Measurements from ENCODE around the gene WNT8B. TPM values are rescaled to one million over a fixed set of nuclear protein-coding genes. Genes with fewer than 3 reads are reported as not detected.

Gene WNT8B
- total RNA-seq, 1 experiment from 2014 or later = 0.44 TPM

DNA sequence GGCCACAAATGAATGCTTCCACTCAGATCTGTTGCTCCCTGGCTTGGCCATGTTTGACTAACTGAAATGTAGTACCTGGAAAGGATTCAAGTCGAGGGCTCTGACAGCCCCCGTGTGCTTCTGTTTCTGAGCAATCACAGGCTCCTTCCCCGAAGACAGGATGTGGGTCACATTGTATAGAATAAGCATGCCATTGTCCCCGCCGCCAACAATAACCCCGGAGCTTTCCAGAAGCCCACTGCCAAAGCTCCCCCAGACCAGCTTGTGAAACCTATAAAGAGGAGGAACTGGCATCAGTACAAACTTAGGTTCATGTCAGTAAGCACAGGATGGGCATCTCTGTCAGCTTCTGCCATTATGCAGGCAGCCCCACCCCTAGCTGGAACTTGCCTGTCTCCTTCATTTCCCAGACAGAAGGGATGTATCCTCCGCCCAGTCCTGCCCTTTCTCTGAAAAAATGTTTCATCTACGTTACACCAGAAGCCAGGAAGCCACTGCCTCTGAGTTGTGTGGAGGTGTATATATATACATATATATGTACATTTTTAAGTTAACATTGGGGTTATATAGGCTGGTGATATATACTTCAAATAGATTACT lies 46.5 kb downstream of the WNT8B start:
- in situ Hi-C loops (cut with HindIII; ENCODE audit: low sequenced_read_pairs) = loop anchor here (25.0 kb wide), 1 partner anchor 172 kb away; the partner anchor contains the start of genes PKD2L1 and SCD
- no peak for DNase-seq (ENCODE audit: low spot score)

DNA sequence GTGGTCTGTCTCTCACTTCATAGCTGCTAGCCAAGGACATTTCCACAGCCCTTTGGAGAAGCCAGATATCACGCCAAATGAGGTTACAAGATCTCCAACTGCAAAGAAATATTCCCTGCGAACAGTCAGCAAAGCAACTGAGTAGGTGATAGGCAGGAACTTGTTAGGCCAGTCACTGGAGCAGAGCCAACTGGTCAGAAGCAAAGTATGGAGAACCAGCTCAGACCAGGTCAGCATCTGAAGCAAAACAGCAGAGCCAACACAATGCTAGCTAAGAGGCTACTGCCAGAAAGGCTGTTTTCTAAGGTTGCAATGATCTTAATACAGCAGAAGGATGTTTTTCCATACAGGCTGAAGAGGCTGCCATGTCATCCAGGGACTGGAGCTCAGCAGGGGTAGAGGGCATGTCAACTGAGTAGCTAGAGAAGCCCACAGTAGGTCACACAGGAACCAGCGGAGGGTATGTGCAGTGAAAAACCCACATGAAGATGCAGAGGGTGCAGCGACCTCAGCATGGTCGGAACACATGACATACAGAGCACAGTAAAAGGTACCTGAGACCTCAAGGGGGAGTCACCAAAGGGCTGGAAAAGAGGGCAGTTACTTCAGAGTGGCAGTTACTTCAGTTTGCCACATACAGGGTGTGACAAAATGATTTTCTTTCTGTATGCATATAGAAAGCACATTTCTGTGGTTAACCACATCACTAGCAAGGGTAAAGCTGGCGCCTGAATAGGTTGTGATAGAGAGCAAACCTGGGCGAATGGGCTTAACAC lies 47.9 kb downstream of the WNT8B start:
- in situ Hi-C loops (cut with HindIII; ENCODE audit: low sequenced_read_pairs) = loop anchor here (25.0 kb wide), 1 partner anchor 173 kb away; the partner anchor contains the start of genes PKD2L1 and SCD
- no peak for DNase-seq (ENCODE audit: low spot score)

- no peak for DNase-seq (ENCODE audit: low spot score)
- in situ Hi-C loops (cut with HindIII; ENCODE audit: low sequenced_read_pairs) = loop anchor here (25.0 kb wide), 1 partner anchor 178 kb away; the partner anchor contains the start of genes PKD2L1 and SCD
Observed at GRCh38 chr10:100515612-100516011, 52.8 kb downstream of the WNT8B start.

GRCh38 chr10:100516847-100517246 lies 54.0 kb downstream of the WNT8B start:
- DNase-seq (ENCODE audit: low spot score) = peak; percentile 37
- in situ Hi-C loops (cut with HindIII; ENCODE audit: low sequenced_read_pairs) = loop anchor here (25.0 kb wide), 1 partner anchor 180 kb away; the partner anchor contains the start of genes PKD2L1 and SCD

DNA sequence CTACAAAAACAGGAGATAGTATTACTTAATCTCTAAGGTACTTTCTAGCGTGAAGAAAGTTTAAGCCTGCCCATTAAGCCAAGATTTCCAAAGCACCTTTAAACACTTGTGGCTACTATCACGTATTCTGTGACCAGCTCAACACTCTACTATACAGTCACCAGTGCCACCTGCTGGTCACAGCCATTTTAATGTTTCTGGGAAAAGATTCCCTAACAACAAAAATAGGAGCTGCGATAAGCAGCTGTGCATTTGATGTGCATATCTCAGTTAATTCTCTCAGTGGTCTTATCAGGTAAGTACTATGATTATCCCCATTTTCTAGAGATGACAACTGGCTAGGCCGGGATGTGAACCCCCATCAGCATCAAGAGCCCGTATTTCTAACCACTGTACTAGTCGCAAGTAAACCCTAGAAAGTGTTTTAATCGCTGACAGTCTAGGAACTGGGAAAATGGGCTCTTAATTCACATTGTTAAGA lies 56.0 kb downstream of the WNT8B start:
- in situ Hi-C loops (cut with HindIII; ENCODE audit: low sequenced_read_pairs) = loop anchor here (25.0 kb wide), 1 partner anchor 182 kb away; the partner anchor contains the start of genes PKD2L1 and SCD
- peak; percentile 84 for DNase-seq (ENCODE audit: low spot score)

DNA sequence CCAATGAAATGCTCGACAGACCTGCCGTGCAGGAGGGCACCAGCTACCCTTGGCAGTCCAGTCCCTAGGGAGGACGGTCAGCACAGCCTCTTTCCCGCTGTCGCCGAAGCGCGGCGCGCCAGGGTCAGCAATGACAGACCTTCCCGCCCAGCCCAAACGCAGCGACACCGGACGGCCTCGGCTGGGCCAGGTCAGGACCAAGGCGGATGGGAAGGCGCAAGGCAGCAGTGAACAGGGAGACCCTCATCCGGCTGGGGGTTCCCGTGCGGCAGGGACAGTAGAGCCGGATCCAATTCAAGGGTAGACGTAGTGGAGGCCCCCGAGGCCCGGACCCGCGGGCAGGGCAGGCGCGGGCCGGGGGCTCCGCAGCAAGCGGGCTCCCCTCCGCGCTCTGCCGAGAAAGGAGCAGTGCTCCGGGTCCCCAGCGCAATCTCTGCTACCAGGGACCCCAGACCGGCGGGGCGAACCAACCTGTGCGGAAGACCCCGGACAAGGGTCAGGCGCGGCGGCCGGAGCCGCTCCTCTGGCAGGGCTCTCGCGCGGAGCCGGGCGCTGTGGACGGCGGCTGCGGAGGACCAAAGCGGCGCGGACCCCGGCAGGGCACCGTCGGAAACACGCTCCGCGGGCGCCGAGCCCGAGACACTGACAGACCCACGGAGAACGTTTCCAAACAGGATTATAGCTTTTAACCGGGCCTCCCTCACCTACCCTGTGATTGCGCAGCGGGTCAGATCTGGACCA lies 56.7 kb downstream of the WNT8B start, which contains the start of gene SEC31B:
SEC31B (minus strand) TSS at position 551 of the 741 bp plus-strand sequence. CDS start 2,909 bp downstream, outside the sequence.
- in situ Hi-C loops (cut with HindIII; ENCODE audit: low sequenced_read_pairs) = loop anchor here (25.0 kb wide), 1 partner anchor 182 kb away; the partner anchor contains the start of genes PKD2L1 and SCD

DNA sequence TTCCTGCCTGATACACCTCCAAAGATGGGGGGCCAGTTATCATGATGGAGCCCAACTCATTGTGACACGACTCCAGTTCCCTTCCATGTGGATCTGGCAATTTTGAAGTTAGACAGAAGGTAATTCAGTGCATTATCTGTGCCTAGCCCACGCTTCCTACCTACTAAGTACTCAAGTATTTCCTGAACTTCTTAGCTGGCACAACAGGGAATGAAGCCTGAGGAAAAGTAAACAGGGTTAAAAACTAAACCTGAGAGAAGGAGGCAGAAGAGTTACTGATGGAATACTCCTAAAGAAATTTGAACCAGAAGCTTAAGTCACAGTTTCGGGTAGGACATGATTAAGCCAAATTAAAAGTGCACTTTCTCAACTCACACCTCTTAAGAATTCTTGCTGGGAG lies 58.0 kb downstream of the WNT8B start:
- in situ Hi-C loops (cut with HindIII; ENCODE audit: low sequenced_read_pairs) = loop anchor here (25.0 kb wide), 1 partner anchor 184 kb away; the partner anchor contains the start of genes PKD2L1 and SCD
- no peak for DNase-seq (ENCODE audit: low spot score)

More for the DNA sequence above, 56.7 kb downstream of the WNT8B start, which contains the start of gene SEC31B:
- peak; percentile 69 for DNase-seq (ENCODE audit: low spot score)

DNA sequence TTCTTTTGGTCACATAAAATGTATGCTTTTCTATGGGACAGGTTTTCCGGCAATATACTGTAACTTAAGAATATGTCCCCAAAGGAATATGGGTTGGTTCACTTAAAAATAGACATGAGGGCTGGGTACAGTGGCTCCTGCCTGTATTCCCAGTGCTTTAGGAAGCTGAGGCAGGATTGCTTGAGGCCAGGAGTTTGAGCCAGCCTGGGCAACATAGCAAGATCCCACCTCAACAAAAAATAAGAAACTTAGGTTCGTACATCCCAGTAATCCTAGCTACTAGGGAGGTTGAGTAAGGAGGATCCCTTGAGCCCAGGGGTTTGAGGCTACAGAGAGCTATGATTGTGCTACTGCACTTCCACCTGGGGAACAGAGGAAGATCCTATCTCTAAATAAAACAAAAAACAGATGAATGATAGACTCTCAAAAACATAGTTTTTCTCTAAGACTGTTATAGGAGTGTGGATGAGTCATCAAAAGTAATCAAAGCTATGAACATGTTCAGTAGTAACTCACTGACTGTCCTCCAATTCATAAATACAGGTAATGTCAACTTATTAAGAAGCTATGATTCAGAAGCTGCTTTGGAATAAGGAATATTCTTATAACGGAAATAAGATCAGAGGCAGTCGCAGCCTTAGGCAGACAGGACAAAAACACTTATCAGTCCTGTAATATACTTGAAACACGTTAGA lies 59.4 kb downstream of the WNT8B start:
- DNase-seq (ENCODE audit: low spot score) = no peak
- in situ Hi-C loops (cut with HindIII; ENCODE audit: low sequenced_read_pairs) = loop anchor here (25.0 kb wide), 1 partner anchor 185 kb away; the partner anchor contains the start of genes PKD2L1 and SCD

GRCh38 chr10:100522945-100523344 lies 60.1 kb downstream of the WNT8B start:
- in situ Hi-C loops (cut with HindIII; ENCODE audit: low sequenced_read_pairs) = loop anchor here (25.0 kb wide), 1 partner anchor 186 kb away; the partner anchor contains the start of genes PKD2L1 and SCD
- no peak for DNase-seq (ENCODE audit: low spot score)

DNA sequence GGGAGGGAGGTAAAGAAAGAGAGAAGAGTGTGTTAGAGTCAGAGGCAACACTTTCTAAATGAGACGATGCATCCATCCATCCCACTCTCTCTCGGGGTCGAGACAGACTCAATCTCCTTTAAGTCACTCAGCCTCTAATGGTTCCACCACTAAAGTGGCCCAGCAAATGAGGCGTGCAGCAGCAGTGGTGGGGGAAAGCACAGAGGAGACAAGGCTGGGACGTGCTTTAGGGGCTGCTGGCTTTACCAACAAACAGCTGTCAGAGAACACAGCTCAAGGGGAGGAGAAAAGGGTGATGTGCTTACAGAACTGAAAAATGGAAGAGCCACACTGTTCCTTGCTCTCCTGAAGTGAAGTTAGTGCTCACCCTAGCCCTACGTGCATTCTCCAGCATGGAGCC lies 61.4 kb downstream of the WNT8B start:
- in situ Hi-C loops (cut with HindIII; ENCODE audit: low sequenced_read_pairs) = loop anchor here (25.0 kb wide), 1 partner anchor 187 kb away; the partner anchor contains the start of genes PKD2L1 and SCD
- DNase-seq (ENCODE audit: low spot score) = no peak

DNA sequence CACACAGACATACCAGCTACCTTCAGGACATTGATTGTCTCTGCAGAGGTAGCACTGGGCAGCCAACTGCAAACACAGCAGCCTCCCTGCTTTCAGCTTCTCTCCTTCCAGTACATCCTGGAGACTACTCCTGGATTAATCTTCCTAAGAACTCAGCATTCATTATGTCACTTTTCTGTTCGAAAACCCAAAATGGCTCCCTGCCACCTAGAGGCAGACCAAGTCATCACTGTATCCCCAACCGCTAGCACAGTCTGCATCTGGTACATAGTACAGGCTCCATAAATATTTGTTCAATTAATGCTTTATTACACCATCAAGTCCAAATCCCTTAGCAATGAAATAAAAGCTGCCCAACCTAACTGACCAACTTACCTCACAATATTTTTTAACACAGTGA lies 61.8 kb downstream of the WNT8B start:
- DNase-seq (ENCODE audit: low spot score) = no peak
- in situ Hi-C loops (cut with HindIII; ENCODE audit: low sequenced_read_pairs) = loop anchor here (25.0 kb wide), 1 partner anchor 187 kb away; the partner anchor contains the start of genes PKD2L1 and SCD

GRCh38 chr10:100528123-100528886 lies 65.5 kb downstream of the WNT8B start:
- no peak for DNase-seq (ENCODE audit: low spot score)
- in situ Hi-C loops (cut with HindIII; ENCODE audit: low sequenced_read_pairs) = no loop called here

DNA sequence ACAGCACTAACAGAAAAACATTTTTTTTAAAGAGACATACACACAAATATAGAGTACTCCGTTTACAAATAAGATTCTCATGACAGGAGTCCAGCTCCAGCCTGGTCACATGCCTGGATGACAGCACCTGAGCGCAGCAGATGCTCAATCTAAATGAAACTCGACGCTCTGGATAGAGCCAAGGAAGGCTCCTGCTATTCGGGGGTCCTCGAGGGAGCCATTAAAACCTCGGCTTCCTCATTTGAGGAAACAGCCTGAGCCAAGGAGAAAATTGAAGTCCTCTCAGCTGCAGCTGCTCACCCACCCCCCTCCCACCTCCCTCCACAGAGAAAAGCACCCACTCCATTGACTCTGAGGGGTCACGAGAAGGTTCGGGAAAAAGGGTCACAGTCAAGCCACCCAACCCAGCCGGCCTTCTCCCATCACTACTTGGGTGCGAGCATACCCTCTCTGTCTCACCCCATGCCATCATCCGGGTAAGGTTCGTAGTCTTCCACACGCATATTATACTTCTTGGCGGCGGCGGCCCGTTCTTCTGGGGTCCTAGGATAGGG lies 66.2 kb downstream of the WNT8B start:
- DNase-seq (ENCODE audit: low spot score) = peak; percentile 33
- in situ Hi-C loops (cut with HindIII; ENCODE audit: low sequenced_read_pairs) = no loop called here

DNA sequence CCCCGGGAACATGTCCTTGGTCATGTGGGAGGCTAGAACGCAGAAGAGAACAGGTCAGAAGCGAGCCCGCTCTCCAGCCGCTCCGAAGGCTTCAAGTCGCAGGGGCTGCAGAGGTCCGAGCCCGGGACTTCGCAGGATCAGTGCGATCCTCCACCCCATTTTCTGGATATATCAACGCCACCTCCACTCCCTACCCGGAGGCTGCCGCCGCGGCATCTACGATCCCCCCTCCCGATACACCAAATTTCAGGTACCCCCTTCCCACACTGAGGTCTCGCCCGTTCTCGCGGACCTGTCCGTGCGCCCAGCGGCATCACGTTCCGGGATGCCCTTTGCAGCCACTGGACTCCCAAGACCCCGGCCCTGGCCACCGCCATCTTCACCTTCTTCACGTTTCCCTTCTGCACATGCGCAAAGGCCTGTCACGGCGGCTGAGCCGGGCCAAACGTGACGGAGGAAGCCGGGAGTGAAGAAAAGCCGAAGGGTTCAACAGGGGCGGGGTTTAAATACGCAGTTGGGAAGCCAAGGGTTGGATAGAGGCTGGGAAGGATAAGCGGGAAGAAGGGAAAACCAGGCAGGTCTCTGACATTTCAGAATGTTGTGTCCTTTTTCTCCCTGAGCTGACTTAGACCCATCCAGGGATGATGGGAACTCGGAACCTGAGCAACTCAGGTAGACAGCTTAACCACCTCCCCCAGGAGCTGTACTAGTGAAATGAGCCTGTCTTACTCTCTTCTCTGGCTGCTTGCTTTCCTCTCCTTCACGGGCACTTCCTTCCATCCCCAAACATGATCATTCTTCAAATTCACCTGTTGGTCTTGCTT lies 66.9 kb downstream of the WNT8B start, which contains the start of gene NDUFB8:
NDUFB8 (minus strand) TSS at position 397 of the 824 bp plus-strand sequence; CDS start at position 377, 20 bp downstream.
- in situ Hi-C loops (cut with HindIII; ENCODE audit: low sequenced_read_pairs) = no loop called here
- DNase-seq (ENCODE audit: low spot score) = peak; percentile 93

DNA sequence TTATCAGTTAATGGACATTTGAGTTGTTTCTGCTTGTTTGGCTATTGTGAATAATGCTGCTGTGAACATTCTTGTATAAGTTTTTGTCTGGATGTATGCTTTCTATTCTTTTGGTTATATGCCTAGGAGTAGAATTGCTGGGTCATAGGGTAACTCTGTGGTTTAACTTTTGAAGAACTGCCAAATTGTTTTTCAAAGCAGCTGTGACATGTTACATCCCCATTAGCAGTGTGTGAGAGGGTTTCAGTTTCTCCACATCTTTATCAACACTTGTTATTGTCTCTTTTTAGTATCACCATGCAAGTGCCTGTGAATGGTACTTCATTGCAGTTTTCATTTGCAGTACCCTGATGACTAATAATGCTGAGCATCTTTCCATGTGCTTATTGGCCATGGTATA lies 69.0 kb downstream of the WNT8B start:
- DNase-seq (ENCODE audit: low spot score) = no peak
- in situ Hi-C loops (cut with HindIII; ENCODE audit: low sequenced_read_pairs) = no loop called here

Data from G401 (cell line).